ENCODE data around the gene AKR1D1. TPM values are rescaled to one million over a fixed set of nuclear protein-coding genes. Genes with fewer than 3 reads are reported as not detected.
"Not testable (repeated sequence)": the region's sequence is repeated elsewhere in the genome, so short reads cannot be mapped to it uniquely, and the experiment has no call there.

Gene AKR1D1
- total RNA-seq, 2 donors from 2014 or later, result not detected

DNA sequence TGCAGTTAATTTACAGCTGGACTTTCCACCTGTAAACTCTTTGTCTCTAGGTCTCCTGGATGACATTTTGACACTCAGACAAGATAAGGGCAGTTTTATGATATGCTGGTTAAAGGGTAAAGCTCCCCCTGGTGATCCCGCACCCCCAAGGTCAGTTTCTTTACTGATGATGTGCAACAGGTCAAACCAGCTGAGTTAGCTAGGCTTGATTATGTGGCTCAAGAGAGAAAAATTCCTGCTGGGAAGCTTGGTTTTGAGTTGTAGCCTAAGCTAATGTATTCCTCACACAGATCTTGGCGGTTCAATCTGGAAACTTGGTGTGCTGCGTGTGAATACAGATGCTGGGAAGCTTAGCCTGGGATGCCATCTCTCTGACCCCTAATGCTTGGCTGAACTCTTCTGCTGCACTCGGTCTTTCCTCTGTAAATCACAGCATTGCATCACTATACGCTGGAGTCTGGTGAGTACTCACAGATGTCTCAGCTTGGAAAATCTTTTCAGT, 11.4 kb upstream of the AKR1D1 start:
- DNase-seq (ENCODE audit: low spot score in 2 of 2) (no peak), ATAC-seq (no peak)
- no peak overlapping the region for H3K27ac Mint-ChIP-seq
- H3K9me3 Mint-ChIP-seq, result no peaks in the 10 kb centered on the region
- H3K36me3 Mint-ChIP-seq, result no peaks in the 10 kb centered on the region

DNA sequence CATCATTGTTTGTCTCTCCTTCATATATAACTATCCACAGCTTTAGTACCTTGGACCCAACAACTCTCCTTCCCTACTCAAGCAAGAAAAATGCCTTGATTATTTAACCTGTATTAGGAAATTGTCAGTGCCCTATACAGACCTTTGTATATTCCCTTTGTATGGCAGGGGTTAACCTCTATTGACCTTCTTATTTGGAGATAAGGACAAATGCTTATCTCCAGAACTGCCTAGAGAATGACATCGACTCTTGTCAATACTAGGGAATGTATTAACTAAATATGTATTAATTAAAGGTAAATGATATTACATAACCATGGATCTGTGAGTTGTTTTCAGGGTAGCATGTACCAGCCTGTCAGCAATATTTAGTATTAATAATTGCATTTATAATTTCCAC, 10.4 kb upstream of the AKR1D1 start:
- DNase-seq (ENCODE audit: low spot score in 2 of 2) (no peak), ATAC-seq (no peak)
- Mint-ChIP-seq H3K36me3 (no peaks in the 10 kb centered on the region), H3K27ac (no peak overlapping the region), H3K9me3 (no peaks in the 10 kb centered on the region)

DNA sequence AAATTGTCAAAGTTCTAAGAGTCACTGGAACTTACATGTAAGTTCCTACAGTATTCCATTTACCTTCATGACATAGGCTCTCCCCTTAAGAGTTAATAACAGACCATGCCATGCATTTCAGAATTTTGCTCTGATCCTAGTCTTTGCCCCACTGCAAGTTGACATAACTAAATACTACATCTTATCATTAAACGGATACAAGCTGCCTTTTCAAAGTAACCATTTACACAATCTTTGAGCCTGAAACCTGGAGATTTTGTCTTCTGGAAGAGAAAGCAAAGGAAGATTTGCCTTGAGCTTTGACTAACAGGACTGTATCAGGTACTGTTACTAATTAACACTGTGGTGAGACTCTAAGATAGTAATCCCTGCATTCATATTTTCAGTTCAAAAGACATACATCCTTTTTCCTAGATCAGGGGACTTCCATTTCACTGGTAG, 9.3 kb upstream of the AKR1D1 start:
- no peak overlapping the region for H3K27ac Mint-ChIP-seq
- H3K36me3 Mint-ChIP-seq, result no peaks in the 10 kb centered on the region
- ATAC-seq (no peak), DNase-seq (ENCODE audit: low spot score in 2 of 2) (no peak)
- H3K9me3 Mint-ChIP-seq, result no peaks in the 10 kb centered on the region

DNA sequence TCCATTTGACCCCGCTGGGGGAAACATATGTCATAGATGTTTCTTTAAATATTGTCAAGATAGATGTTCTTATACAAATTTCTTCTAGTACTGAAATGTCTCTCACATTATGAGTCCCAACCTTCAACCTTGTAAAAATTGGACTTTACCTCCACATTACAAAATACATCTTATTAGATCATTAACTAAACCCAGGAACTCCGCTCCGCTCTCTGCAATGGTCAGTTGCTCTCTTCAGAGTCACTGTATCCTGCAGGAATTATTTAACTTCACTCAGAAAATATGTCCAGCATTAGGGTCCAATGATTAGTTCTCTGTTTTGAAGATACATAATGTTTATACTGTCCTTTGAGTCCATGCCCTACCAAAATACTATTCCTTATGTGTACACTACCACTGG, 8.5 kb upstream of the AKR1D1 start:
- no peaks in the 10 kb centered on the region for H3K36me3 Mint-ChIP-seq
- ATAC-seq, result no peak

DNA sequence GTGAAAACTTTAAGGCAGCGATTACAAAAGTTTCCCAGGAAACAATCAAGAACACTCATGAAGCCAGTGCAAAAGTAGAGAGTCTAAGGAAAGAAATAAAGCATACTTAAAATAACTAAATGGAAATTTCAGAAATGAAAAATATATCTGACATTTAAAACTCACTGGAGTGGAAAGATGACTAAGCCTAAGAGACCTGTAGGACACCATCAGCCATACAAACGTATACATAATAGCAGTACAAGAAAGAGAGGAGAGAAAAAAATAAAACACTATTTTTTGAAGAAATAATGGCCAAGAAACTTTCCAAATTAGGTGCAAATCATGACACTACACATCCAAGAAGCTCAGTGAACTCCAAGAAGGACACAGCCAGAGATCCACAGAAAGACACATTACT, 5.4 kb upstream of the AKR1D1 start:
- no peak for DNase-seq (ENCODE audit: low spot score in 2 of 2)
- ATAC-seq, result no peak
- Mint-ChIP-seq H3K9me3 (peaks cover 7 to 10% of the 10 kb centered on the region in 2 donors), H3K36me3 (no peaks in the 10 kb centered on the region), H3K27ac (no peak overlapping the region)

More for the DNA sequence above, 8.5 kb upstream of the AKR1D1 start:
- Mint-ChIP-seq H3K27ac (no peak overlapping the region), H3K9me3 (no peaks in the 10 kb centered on the region)
- DNase-seq (ENCODE audit: low spot score in 2 of 2), result no peak

DNA sequence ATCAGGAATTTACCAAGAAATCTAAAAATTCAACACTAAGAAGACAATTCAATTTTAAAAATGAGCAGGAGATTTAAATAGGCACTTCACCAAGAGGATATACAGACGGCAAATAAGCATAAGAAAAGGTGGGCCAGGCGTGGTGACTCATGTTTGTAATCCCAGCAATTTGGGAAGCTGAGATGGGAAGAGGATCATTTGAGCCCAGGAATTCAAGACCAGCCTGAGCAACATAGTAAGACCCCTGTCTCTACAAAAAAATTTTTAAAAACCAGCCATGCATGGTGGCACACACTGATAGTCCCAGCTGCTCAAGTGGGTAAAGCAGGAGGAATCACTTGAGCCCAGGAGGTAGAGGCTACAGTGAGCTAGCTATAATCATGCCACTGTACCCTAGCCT, 3.5 kb upstream of the AKR1D1 start:
- Mint-ChIP-seq H3K9me3 (peaks cover 10% of the 10 kb centered on the region in 2 donors), H3K27ac (no peak overlapping the region), H3K36me3 (no peaks in the 10 kb centered on the region)
- DNase-seq (ENCODE audit: low spot score in 2 of 2) (no peak), ATAC-seq (no peak)

DNA sequence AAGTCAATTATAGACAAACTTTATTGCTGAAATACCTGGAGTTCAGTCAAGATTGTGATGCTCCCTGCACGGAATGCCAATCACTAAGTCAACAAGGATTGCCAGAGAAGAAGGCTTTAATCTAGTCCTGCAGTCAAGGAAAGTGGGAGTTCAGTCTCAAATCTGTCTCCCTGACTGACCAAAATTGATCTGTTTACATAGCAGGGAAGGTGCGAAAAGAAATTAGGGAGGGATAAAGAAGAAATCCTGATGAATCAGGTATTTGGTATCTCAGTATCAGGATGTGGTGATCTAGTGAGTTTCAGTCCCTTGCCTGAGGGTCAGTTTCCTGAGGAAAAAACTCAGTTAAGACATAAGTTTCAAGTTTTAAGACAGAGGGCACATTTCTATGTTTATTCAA, 2.1 kb upstream of the AKR1D1 start:
- Mint-ChIP-seq H3K36me3 (no peaks in the 10 kb centered on the region), H3K27ac (no peak overlapping the region), H3K9me3 (peaks cover 10% of the 10 kb centered on the region in 2 donors)
- DNase-seq (ENCODE audit: low spot score in 2 of 2), result no peak
- no peak for ATAC-seq

DNA sequence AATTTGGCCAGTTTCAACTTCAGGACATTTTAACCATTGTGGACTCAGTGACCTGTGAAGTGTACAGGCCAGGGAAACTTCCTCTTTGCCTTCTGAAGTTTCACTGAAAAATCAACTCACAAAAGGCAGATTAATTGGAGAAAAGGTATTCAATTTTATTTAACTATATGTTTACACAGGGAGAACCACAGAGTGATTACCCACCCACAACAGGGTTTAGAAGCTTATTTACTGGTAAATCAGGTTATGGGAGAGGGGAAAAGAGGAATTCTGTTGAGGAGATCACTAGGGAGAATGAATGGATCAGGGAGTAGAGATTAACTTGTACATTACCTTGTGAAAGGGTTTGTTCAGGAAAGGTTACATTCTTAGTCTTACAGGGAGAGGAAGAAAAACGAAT, 1.7 kb upstream of the AKR1D1 start:
- Mint-ChIP-seq H3K27ac (no peak overlapping the region), H3K36me3 (no peaks in the 10 kb centered on the region), H3K9me3 (peaks cover 10% of the 10 kb centered on the region in 2 donors)
- ATAC-seq, result no peak
- DNase-seq (ENCODE audit: low spot score in 2 of 2), result no peak

DNA sequence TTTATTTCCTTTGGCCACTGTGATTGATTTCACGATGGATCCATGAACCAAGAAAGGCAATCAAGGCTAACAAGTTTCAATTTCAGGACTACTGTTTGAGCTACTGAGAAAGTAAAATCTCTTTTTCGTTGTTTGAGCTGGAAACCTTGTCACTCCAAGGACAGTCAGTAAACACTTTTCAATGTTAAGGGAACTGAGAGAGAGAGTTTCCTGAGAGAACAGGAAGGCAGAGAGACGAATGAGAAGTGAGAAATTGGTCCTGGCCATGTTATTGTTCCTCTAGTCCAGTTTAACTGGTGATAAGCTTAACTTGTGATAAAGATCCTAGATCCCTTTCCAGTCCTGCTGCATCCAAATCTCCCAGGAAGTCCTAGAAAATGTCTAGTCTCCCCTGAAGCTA, 909 bp upstream of the AKR1D1 start:
- Mint-ChIP-seq H3K27ac (no peak overlapping the region), H3K9me3 (peaks cover 10% of the 10 kb centered on the region in 2 donors), H3K36me3 (no peaks in the 10 kb centered on the region)
- no peak for ATAC-seq
- DNase-seq (ENCODE audit: low spot score in 2 of 2), result no peak

DNA sequence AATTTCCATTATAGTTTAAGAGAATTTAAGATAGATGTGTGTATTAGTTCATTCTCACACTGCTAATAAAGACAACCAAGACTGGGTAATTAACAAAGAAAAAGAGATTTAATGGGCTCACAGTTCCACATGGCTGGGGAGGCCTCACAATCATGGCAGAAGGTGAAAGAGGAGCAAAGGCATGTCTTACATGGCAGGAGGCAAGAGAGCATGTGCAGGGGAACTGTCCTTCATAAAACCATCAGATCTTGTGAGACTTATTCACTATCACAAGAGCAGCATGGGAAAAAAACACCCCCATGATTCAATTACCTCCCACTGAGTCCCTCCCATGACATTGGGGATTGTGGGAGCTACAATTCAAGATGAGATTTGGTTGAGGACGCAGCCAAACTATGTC, 473 bp upstream of the AKR1D1 start:
- peaks cover 10% of the 10 kb centered on the region in 2 donors for H3K9me3 Mint-ChIP-seq
- not testable (repeated sequence) for DNase-seq (ENCODE audit: low spot score in 2 of 2); H3K36me3 Mint-ChIP-seq; ATAC-seq; H3K27ac Mint-ChIP-seq

DNA sequence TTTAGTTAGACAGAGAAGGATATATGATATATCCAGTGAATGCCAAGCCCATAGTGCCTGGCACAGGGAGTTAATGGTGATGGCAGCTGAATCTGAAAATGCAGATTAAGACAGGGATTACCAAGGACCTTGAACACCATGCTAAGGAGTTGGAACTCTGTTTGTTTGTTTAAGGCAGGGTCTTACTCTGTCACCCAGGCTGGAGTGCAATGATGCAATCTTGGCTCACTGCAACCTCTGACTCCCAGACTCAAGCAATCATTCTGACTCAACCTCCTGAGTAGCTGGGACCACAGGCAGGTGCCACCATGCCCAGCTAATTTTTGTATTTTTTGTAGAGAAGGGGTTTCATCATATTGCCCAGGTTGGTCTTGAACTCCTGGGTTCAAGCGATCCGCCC, 1.6 kb downstream of the AKR1D1 start:
- no peak for DNase-seq (ENCODE audit: low spot score in 2 of 2)
- Mint-ChIP-seq H3K9me3 (peaks cover 10% of the 10 kb centered on the region in 2 donors), H3K27ac (no peak overlapping the region)

DNA sequence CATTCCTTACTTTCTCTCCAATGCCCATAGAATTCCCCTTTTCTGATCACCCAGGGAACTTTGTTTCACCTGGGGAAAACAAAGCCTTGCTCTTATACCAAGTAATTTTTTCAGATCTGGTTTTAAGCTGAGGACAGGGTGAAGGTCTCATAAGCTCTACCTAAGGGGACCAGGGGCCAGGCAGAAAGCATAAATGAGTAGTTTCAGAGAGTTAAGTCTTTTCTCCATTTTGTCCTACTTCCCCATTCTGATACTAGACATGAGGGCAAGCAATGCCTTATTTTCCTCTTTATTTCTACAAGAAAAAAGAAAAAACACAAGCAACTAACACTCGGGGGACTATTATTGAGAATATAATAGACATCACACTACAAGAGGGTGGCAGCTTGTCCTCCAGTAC, 2.9 kb downstream of the AKR1D1 start:
- Mint-ChIP-seq H3K27ac (no peak overlapping the region), H3K9me3 (peaks cover 10% of the 10 kb centered on the region in 2 donors), H3K36me3 (no peaks in the 10 kb centered on the region)
- no peak for DNase-seq (ENCODE audit: low spot score in 2 of 2)
- ATAC-seq, result no peak

More for the DNA sequence above, 1.6 kb downstream of the AKR1D1 start:
- no peak for ATAC-seq
- no peaks in the 10 kb centered on the region for H3K36me3 Mint-ChIP-seq

DNA sequence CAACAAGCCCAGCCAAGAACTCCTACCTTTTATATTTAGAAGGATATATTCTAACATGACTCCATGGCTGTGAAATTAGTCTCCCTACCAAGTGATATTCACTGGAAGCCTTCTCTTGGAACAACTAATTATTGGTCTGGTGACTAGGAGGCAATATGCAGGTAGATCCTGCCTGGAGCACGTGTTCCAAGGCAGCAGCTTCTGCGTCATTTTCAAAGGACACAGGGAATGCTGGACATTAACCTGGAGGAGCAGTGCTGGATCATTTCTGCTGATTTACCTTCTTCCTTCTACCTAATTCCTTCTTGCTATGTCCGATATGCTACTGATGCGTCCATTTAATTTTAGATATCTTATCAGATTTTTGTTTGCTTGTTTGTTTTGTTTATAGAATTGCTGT, 5.6 kb downstream of the AKR1D1 start:
- ATAC-seq (no peak), DNase-seq (ENCODE audit: low spot score in 2 of 2) (no peak)
- Mint-ChIP-seq H3K9me3 (no peaks in the 10 kb centered on the region), H3K27ac (no peak overlapping the region), H3K36me3 (no peaks in the 10 kb centered on the region)

DNA sequence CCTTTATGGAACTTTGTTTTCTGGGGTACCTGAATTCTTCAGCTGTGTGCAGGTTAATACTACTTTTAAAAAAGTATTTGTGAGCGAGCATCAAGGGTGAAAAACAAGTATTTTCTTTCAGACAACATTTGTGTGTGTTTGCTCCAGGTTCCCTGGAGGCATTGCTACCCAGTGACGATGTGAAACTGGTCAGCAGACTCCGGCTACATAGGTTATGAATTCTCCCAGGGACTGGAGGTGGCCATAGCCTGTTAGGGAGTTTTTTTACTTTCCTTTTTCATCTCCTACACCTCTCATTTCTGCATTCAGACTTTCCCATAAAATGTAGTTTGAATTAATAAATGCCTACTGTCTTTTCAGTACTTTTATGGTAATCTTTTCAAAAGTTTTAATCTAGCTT, 7.6 kb downstream of the AKR1D1 start:
- DNase-seq (ENCODE audit: low spot score in 2 of 2), result no peak
- no peaks in the 10 kb centered on the region for H3K36me3 Mint-ChIP-seq
- no peak overlapping the region for H3K27ac Mint-ChIP-seq
- ATAC-seq, result no peak
- no peaks in the 10 kb centered on the region for H3K9me3 Mint-ChIP-seq

DNA sequence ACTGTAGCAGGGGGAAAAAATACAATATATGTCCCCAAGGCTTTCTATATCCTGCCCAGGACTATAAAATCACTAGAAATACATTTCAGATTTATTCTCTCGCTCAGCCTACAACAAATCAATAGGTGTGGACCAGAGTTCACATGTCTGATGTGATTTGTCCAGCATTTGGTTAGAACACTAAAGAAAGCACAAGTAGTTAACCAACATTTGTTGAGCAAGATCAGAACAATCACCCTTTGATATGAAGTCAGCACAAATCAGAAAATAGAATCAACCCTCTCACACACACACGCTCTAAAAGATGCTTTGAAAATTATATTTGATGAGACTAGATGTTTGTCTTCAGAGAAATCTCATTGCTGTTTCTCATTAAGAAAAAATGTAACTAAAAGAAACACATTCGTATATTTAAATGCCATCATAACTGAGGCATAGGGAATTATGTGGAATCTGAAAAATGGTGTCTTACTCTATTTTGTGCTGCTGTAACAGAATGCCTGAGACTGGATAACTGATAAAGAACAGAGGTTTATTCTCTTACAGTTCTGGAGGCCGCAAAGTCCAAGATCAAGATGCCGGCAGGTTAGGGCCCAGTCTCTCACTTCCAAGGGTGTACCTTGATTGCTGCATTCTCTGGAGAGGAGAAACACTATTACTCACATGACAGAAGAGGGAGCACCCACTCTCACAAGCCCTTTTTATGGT, 10.5 kb downstream of the AKR1D1 start:
- ATAC-seq, result no peak
- no peaks in the 10 kb centered on the region for H3K9me3 Mint-ChIP-seq
- H3K36me3 Mint-ChIP-seq, result no peaks in the 10 kb centered on the region

DNA sequence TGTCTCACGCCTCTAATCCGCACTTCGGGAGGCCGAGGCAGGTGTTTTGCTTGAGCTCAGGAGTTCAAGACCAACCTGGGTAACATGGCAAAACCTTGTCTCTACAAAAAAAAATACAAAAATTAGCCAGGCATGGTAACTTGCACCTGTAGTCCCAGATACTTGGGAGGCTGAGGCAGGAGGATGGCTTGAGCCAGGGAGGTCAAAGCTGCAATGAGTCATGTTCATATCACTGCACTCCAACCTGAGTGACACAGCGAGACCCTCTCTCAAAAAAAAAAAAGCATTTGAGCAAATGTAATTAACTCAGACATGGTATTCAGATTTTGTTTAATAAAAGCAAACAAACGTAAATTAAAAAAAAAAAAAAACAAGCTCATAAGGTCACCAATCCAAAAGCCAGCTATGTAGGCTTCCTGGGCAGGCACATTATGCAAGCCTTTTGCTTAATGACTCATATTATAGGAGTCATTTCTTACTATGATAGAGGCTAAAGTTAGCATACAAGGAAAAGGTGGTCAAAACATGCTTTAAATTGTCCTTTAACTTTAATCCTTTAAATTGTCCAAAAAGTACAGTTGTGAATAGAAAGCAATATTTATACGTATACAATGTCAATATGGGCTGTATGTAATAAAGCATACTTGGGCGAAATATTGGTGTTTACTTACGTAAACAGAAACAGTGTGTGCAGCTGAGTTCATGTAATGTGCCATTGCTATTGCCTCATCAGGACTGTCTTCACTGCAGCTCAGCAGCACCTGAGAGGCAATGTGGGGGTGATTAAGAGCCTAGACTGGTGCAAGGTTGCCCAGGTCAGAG, 13.0 kb downstream of the AKR1D1 start:
- no peaks in the 10 kb centered on the region for H3K36me3 Mint-ChIP-seq
- no peaks in the 10 kb centered on the region for H3K9me3 Mint-ChIP-seq
- DNase-seq (ENCODE audit: low spot score in 2 of 2) (no peak), ATAC-seq (no peak)
- no peak overlapping the region for H3K27ac Mint-ChIP-seq

More for the DNA sequence above, 10.5 kb downstream of the AKR1D1 start:
- DNase-seq (ENCODE audit: low spot score in 2 of 2), result no peak
- no peak overlapping the region for H3K27ac Mint-ChIP-seq

DNA sequence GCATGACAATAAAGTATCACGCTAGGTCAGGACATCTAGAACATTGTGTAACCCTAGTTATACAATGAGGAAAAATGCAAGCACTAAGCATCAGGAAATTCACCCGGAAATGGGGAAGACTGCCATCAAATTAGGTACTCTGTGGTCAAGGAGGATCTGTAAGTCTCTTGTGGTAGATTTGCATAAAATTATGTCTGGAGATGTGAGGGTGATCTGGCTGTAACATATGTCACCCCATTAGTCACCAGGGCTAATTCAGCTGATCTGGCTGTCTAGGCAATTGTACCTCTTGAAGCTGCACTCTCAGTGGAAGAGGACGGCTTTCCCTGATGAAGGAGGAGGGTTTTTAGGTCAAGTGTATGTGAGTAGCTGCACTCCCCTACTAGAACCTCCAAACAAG, 14.8 kb downstream of the AKR1D1 start:
- DNase-seq (ENCODE audit: low spot score in 2 of 2), result no peak
- Mint-ChIP-seq H3K9me3 (no peaks in the 10 kb centered on the region), H3K36me3 (no peaks in the 10 kb centered on the region), H3K27ac (no peak overlapping the region)
- ATAC-seq, result no peak

DNA sequence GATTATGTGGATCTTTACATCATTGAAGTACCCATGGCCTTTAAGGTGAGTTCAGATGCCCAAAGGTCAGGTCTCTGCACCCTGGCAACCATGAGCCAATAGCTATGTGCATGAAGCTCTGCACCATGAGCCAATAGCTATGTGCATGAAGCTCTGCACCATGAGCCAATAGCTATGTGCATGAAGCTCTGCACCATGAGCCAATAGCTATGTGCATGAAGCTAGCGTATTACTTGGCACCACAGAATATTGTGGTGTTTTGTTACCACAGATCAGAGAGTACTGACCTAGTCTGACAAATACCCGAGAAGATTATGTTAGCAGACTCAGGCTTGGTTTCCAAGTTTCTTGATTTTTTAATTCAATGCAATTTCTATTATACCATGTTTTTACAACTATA, 15.6 kb downstream of the AKR1D1 start:
- not testable (repeated sequence) for H3K27ac Mint-ChIP-seq; DNase-seq (ENCODE audit: low spot score in 2 of 2); ATAC-seq

More for the DNA sequence above, 15.6 kb downstream of the AKR1D1 start:
- not testable (repeated sequence) for H3K36me3 Mint-ChIP-seq, H3K9me3 Mint-ChIP-seq
